Measurements from ENCODE around the gene EID2. TPM values are rescaled to one million over a fixed set of nuclear protein-coding genes. Genes with fewer than 3 reads are reported as not detected.

Gene EID2
- total RNA-seq, 1 experiment from 2014 or later = 8.5 TPM

GRCh38 chr19:39501340-39501739, 38.6 kb downstream of the EID2 start:
- BruUV-seq (replicated peaks) = no TSS peak
- no peak for TF ChIP-seq CTCF (IDR thresholded peaks at IDR 0.05; ENCODE audit: unreplicated experiment)
- ChIA-PET POLR2A (interaction anchor here (0.7 kb wide), 1 partner anchor 1215 kb away, joined by 3 read pairs; the partner anchor contains the start of genes COQ8B and ITPKC), CTCF (interaction anchor here (1.0 to 2.8 kb wide), 3 partner anchors 33 to 61 kb away, joined by 3 to 11 read pairs (median 3); no protein-coding TSS in a partner anchor)
- DNase-seq (ENCODE audit: unreplicated experiment) = no peak
- intact Hi-C loops (cut with micrococcal nuclease) = no loop called here
- H3K36me3 Mint-ChIP-seq (ENCODE audit: insufficient read depth, unreplicated experiment) = no peaks in the 10 kb centered on the region
- no peak overlapping the region for H3K4me3 Mint-ChIP-seq (ENCODE audit: unreplicated experiment)
- no peaks in the 10 kb centered on the region for H3K9me3 Mint-ChIP-seq (ENCODE audit: unreplicated experiment)
- no peak overlapping the region for H3K27ac Mint-ChIP-seq (ENCODE audit: low read depth, unreplicated experiment)
- H3K27me3 Mint-ChIP-seq (ENCODE audit: insufficient read depth, unreplicated experiment) = peaks cover 45% of the 10 kb centered on the region
- peaks cover 7% of the 10 kb centered on the region for H3K4me1 Mint-ChIP-seq (ENCODE audit: insufficient read depth, unreplicated experiment)

- peaks cover 7% of the 10 kb centered on the region for H3K4me1 Mint-ChIP-seq (ENCODE audit: insufficient read depth, unreplicated experiment)
- no peak for DNase-seq (ENCODE audit: unreplicated experiment)
- ChIA-PET CTCF (interaction anchor here (1.0 to 2.8 kb wide), 3 partner anchors 33 to 60 kb away, joined by 3 to 11 read pairs (median 3); no protein-coding TSS in a partner anchor), POLR2A (no interaction called here)
- no peak overlapping the region for H3K27ac Mint-ChIP-seq (ENCODE audit: low read depth, unreplicated experiment)
- no TSS peak for BruUV-seq (replicated peaks)
- H3K4me3 Mint-ChIP-seq (ENCODE audit: unreplicated experiment) = no peak overlapping the region
- H3K9me3 Mint-ChIP-seq (ENCODE audit: unreplicated experiment) = no peaks in the 10 kb centered on the region
- intact Hi-C loops (cut with micrococcal nuclease) = no loop called here
- no peaks in the 10 kb centered on the region for H3K36me3 Mint-ChIP-seq (ENCODE audit: insufficient read depth, unreplicated experiment)
- H3K27me3 Mint-ChIP-seq (ENCODE audit: insufficient read depth, unreplicated experiment) = peaks cover 38% of the 10 kb centered on the region
- no peak for TF ChIP-seq CTCF (IDR thresholded peaks at IDR 0.05; ENCODE audit: unreplicated experiment)
Measured at GRCh38 chr19:39500543-39500942, 39.4 kb downstream of the EID2 start.

- intact Hi-C loops (cut with micrococcal nuclease) = no loop called here
- TF ChIP-seq CTCF (IDR thresholded peaks at IDR 0.05; ENCODE audit: unreplicated experiment) = no peak
- H3K27me3 Mint-ChIP-seq (ENCODE audit: insufficient read depth, unreplicated experiment) = peaks cover 33% of the 10 kb centered on the region
- POLR2A ChIA-PET = interaction anchor here (1.1 kb wide), 1 partner anchor 55 kb away, joined by 3 read pairs; the partner anchor contains the start of gene SUPT5H
- CTCF ChIA-PET = interaction anchor here (2.8 kb wide), 1 partner anchor 60 kb away, joined by 11 read pairs; no protein-coding TSS in a partner anchor
- no peak for DNase-seq (ENCODE audit: unreplicated experiment)
- BruUV-seq (replicated peaks) = no TSS peak
- no peaks in the 10 kb centered on the region for H3K36me3 Mint-ChIP-seq (ENCODE audit: insufficient read depth, unreplicated experiment)
- H3K4me3 Mint-ChIP-seq (ENCODE audit: unreplicated experiment) = no peak overlapping the region
- H3K9me3 Mint-ChIP-seq (ENCODE audit: unreplicated experiment) = no peaks in the 10 kb centered on the region
- peaks cover 7% of the 10 kb centered on the region for H3K4me1 Mint-ChIP-seq (ENCODE audit: insufficient read depth, unreplicated experiment)
- H3K27ac Mint-ChIP-seq (ENCODE audit: low read depth, unreplicated experiment) = no peak overlapping the region
Measured at GRCh38 chr19:39499932-39500331, 40.0 kb downstream of the EID2 start.

GRCh38 chr19:39498798-39499642, 40.9 kb downstream of the EID2 start, which contains the start of gene DLL3:
Gene DLL3 (plus strand): TSS chr19:39498947. CDS start chr19:39498975, 28 bp downstream.
- TF ChIP-seq CTCF (IDR thresholded peaks at IDR 0.05; ENCODE audit: unreplicated experiment) = no peak
- H3K36me3 Mint-ChIP-seq (ENCODE audit: insufficient read depth, unreplicated experiment) = no peaks in the 10 kb centered on the region
- BruUV-seq (replicated peaks) = no TSS peak
- H3K9me3 Mint-ChIP-seq (ENCODE audit: unreplicated experiment) = no peaks in the 10 kb centered on the region
- H3K4me3 Mint-ChIP-seq (ENCODE audit: unreplicated experiment) = peak within 1 kb of the TSS; percentile 6
- intact Hi-C loops (cut with micrococcal nuclease) = no loop called here
- DNase-seq (ENCODE audit: unreplicated experiment) = no peak
- CTCF ChIA-PET = interaction anchor here (0.6 to 2.8 kb wide), 3 partner anchors 25 to 59 kb away, joined by 3 to 11 read pairs (median 6); partner anchors contain the start of gene EID2B
- H3K27me3 Mint-ChIP-seq (ENCODE audit: insufficient read depth, unreplicated experiment) = peaks cover 33% of the 10 kb centered on the region
- H3K4me1 Mint-ChIP-seq (ENCODE audit: insufficient read depth, unreplicated experiment) = peaks cover 7% of the 10 kb centered on the region
- no peak within 1 kb of the TSS for H3K27ac Mint-ChIP-seq (ENCODE audit: low read depth, unreplicated experiment)
- POLR2A ChIA-PET = interaction anchor here (1.1 kb wide), 1 partner anchor 54 kb away, joined by 3 read pairs; the partner anchor contains the start of gene SUPT5H

Data from MCF 10A (cell line).